Hepatocyte (in vitro differentiated cells): ENCODE measurements around the gene ANAPC2. TPM values are rescaled to one million over a fixed set of nuclear protein-coding genes. Genes with fewer than 3 reads are reported as not detected.

Experiments
- DNase-seq: peaks from one replicate; pipeline ENCODE4 v3.0.0-alpha.2; 2016; ENCODE audit warnings: low spot score
- H2AFZ ChIP-seq: fragments of 200-600 bp; sonication (generic); 2 replicates; pipeline ENCODE4 v1.6.0; 2016; ENCODE audit warnings: antibody characterized with exemption, mild to moderate bottlenecking
- H3K27ac ChIP-seq: fragments of 200-600 bp; sonication (generic); 2 replicates; pipeline ENCODE4 v1.5.1; 2016; ENCODE audit warnings: mild to moderate bottlenecking
- H3K27me3 ChIP-seq: fragments of 200-600 bp; sonication (generic); 2 replicates; pipeline ENCODE4 v1.6.1; 2016
- H3K36me3 ChIP-seq: fragments of 200-600 bp; sonication (generic); replicated peaks from 2 replicates; pipeline ENCODE4 v1.5.1; 2016; ENCODE audit warnings: low read depth; ENCODE audit not compliant: insufficient read depth
- H3K4me1 ChIP-seq: fragments of 200-600 bp; sonication (generic); 2 replicates; pipeline ENCODE4 v1.5.1; 2016; ENCODE audit warnings: mild to moderate bottlenecking, moderate library complexity; ENCODE audit not compliant: insufficient read depth
- H3K4me2 ChIP-seq: fragments of 200-600 bp; sonication (generic); 2 replicates; pipeline ENCODE4 v1.6.0; 2016
- H3K4me3 ChIP-seq: fragments of 200-600 bp; sonication (generic); 2 replicates; pipeline ENCODE4 v1.5.1; 2016; ENCODE audit warnings: mild to moderate bottlenecking
- H3K79me2 ChIP-seq: fragments of 200-600 bp; sonication (generic); 2 replicates; pipeline ENCODE4 v1.6.0; 2017; ENCODE audit warnings: mild to moderate bottlenecking
- H3K9me2 ChIP-seq: fragments of 200-600 bp; sonication (generic); replicated peaks from 2 replicates; pipeline ENCODE4 v1.6.0; 2017; ENCODE audit warnings: mild to moderate bottlenecking; ENCODE audit not compliant: insufficient read depth
- H3K9me3 ChIP-seq: fragments of 200-600 bp; sonication (generic); 2 replicates; pipeline ENCODE4 v1.5.1; 2016; ENCODE audit warnings: low read depth, mild to moderate bottlenecking
- H4K20me1 ChIP-seq: fragments of 200-600 bp; sonication (generic); 2 replicates; pipeline ENCODE4 v1.6.0; 2016; ENCODE audit warnings: mild to moderate bottlenecking; ENCODE audit not compliant: insufficient read depth, poor library complexity, severe bottlenecking
- CTCF ChIP-seq: fragments of 200-600 bp; sonication (generic); IDR thresholded peaks from 2 replicates; pipeline ENCODE4 v1.5.1; 2016; ENCODE audit warnings: antibody characterized with exemption, mild to moderate bottlenecking; ENCODE audit not compliant: poor library complexity
- EZH2 ChIP-seq: fragments of 200-600 bp; sonication (generic); IDR thresholded peaks from 2 replicates; pipeline ENCODE4 v1.6.1; 2016; ENCODE audit warnings: antibody characterized with exemption, mild to moderate bottlenecking, borderline replicate concordance
- EZH2phosphoT487 ChIP-seq: fragments of 200-600 bp; sonication (generic); IDR thresholded peaks from one replicate; pipeline ENCODE4 v1.6.1; 2018; ENCODE audit warnings: antibody characterized with exemption, mild to moderate bottlenecking, low read depth, moderate library complexity; ENCODE audit not compliant: unreplicated experiment, severe bottlenecking
- WGBS: methylation state at CpG from one replicate; pipeline ENCODE4 v1.1.6; 2016; ENCODE audit warnings: low lambda C conversion rate; ENCODE audit errors: missing lambda C conversion rate; 5-methylcytosine and 5-hydroxymethylcytosine counted together
- polyA plus RNA-seq: library from polyadenylated mRNA; unstranded; fragments of >200 nt; fragmentation: Nextera tagmentation; extraction: Ambion mirVana; gene quantifications from 2 replicates; pipeline ENCODE4 v1.2.1, GENCODE V29; 2016
- total RNA-seq: library from RNA; depleted of rRNA; stranded (reverse); fragments of >200 nt; gene quantifications from 2 replicates; pipeline ENCODE4 v1.2.3, GENCODE V29; 2014

The ANAPC2 gene
- total and polyA plus RNA-seq, 2 experiments from 2014 or later, result 12.2 to 21.3 TPM

DNA sequence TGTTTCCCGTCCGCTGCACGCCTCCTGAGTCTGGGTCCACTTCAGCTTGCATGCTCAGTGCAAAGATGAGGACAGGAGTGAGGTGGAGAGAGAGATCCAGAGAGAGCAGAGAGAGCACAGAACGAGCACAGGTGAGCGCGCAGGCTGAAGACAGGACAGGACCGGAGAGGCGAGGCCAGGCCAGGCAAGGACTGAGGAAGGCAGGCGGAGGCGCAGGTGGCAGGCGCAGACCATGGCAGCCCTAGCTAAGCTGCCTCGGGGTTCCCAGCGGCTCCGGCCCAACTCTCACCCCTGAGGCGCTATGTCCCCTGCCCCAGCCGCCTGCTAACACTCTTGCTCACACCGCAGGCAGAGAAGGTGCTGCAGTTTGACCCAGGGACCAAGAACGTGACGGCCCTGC, 39.7 kb downstream of the ANAPC2 start:
- Histone ChIP-seq H3K9me2 (no peaks in the 10 kb centered on the region), H3K36me3 (no peaks in the 10 kb centered on the region), H3K79me2 (no peaks in the 10 kb centered on the region), H2AFZ (no peak overlapping the region), H3K4me3 (no peak overlapping the region), H3K4me1 (no peaks in the 10 kb centered on the region), H3K4me2 (no peak overlapping the region), H3K27me3 (peaks cover 4% of the 10 kb centered on the region), H3K27ac (no peak overlapping the region), H4K20me1 (no peaks in the 10 kb centered on the region), H3K9me3 (no peaks in the 10 kb centered on the region)
- TF ChIP-seq EZH2 (no peak), EZH2phosphoT487 (no peak), CTCF (no peak)
- WGBS, result 89% methylated on average over 19 of the region's 19 CpGs
- no peak for DNase-seq

DNA sequence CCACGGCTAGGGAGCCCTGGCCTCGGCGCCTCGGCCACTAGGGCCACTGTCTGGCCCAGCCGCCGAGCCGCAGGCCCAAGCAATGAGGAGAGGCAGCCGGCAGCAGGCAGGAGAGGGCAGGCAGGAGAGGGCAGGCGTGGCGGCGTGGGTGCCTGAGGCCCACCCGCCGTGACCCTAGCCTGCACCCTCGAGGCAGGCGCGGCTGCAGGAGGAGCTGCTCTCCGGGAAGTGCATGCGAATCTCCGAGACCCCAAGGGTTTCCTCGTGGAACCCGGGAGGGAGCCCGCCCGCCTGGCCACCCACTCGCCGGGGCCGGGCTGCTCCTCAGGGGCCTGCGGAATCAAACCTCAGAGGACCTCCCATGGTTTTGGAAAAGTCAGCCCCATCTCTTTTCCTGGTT, 40.1 kb downstream of the ANAPC2 start:
- TF ChIP-seq EZH2phosphoT487 (no peak), EZH2 (no peak), CTCF (no peak)
- H4K20me1 ChIP-seq, result no peaks in the 10 kb centered on the region
- H3K79me2 ChIP-seq, result no peaks in the 10 kb centered on the region
- no peak overlapping the region for H3K4me2 ChIP-seq
- DNase-seq, result no peak
- no peak overlapping the region for H3K4me3 ChIP-seq
- H3K27ac ChIP-seq, result no peak overlapping the region
- no peak overlapping the region for H2AFZ ChIP-seq
- 87% methylated on average over 24 of the region's 27 CpGs for WGBS
- H3K9me2 ChIP-seq, result no peaks in the 10 kb centered on the region
- H3K36me3 ChIP-seq, result no peaks in the 10 kb centered on the region
- H3K27me3 ChIP-seq, result peaks cover 4% of the 10 kb centered on the region
- H3K4me1 ChIP-seq, result no peaks in the 10 kb centered on the region
- no peaks in the 10 kb centered on the region for H3K9me3 ChIP-seq

GRCh38 chr9:137147793-137148160, 40.6 kb downstream of the ANAPC2 start:
- no peak overlapping the region for H3K27ac ChIP-seq
- 50% methylated on average over 10 of the region's 24 CpGs for WGBS
- peaks cover 7% of the 10 kb centered on the region for H3K27me3 ChIP-seq
- no peak overlapping the region for H2AFZ ChIP-seq
- H4K20me1 ChIP-seq, result no peaks in the 10 kb centered on the region
- TF ChIP-seq CTCF (no peak), EZH2phosphoT487 (no peak), EZH2 (no peak)
- H3K79me2 ChIP-seq, result no peaks in the 10 kb centered on the region
- H3K9me3 ChIP-seq, result no peaks in the 10 kb centered on the region
- H3K36me3 ChIP-seq, result no peaks in the 10 kb centered on the region
- no peak for DNase-seq
- H3K9me2 ChIP-seq, result no peaks in the 10 kb centered on the region
- H3K4me2 ChIP-seq, result no peak overlapping the region
- no peak overlapping the region for H3K4me3 ChIP-seq
- no peaks in the 10 kb centered on the region for H3K4me1 ChIP-seq
